ENCODE results near the gene OTOF. TPM values are rescaled to one million over a fixed set of nuclear protein-coding genes. Genes with fewer than 3 reads are reported as not detected.

Gene OTOF
- total RNA-seq, 3 donors from 2014 or later = 0.60 TPM; not detected in 2

DNA sequence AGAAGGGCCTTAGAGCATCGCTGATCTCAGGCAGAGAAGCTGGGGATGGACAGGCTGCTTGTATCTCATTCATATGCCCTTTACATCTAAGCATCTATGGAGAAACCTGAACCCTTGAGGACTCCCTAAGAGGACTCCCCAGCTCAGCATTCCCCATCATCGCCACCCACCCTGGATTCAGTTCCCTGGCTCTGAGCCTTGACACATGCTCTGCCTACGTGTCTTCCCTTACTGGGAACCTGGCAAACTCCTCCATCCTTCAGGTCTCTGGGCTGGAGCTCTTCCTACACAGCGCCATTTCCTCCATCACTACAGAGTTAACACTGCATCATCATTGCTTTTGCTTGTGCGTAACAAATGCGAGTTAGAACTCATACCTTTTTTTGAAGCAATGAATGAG lies 31.2 kb upstream of the OTOF start:
- ATAC-seq (no peak), DNase-seq (peak in 1 of 3 donors; percentile 2)
- H3K9me3 ChIP-seq = no peaks in the 10 kb centered on the region
- H3K36me3 ChIP-seq (ENCODE audit: low read depth) = no peaks in the 10 kb centered on the region
- intact Hi-C loops (cut with DNase I, micrococcal nuclease) = no loop called here
- TF ChIP-seq, protein P1, sequence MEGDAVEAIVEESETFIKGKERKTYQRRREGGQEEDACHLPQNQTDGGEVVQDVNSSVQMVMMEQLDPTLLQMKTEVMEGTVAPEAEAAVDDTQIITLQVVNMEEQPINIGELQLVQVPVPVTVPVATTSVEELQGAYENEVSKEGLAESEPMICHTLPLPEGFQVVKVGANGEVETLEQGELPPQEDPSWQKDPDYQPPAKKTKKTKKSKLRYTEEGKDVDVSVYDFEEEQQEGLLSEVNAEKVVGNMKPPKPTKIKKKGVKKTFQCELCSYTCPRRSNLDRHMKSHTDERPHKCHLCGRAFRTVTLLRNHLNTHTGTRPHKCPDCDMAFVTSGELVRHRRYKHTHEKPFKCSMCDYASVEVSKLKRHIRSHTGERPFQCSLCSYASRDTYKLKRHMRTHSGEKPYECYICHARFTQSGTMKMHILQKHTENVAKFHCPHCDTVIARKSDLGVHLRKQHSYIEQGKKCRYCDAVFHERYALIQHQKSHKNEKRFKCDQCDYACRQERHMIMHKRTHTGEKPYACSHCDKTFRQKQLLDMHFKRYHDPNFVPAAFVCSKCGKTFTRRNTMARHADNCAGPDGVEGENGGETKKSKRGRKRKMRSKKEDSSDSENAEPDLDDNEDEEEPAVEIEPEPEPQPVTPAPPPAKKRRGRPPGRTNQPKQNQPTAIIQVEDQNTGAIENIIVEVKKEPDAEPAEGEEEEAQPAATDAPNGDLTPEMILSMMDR (IDR thresholded peaks at IDR 0.05) = no peak
- H3K4me3 ChIP-seq = no peak overlapping the region
- H3K4me1 ChIP-seq (ENCODE audit: low read depth) = no peaks in the 10 kb centered on the region

DNA sequence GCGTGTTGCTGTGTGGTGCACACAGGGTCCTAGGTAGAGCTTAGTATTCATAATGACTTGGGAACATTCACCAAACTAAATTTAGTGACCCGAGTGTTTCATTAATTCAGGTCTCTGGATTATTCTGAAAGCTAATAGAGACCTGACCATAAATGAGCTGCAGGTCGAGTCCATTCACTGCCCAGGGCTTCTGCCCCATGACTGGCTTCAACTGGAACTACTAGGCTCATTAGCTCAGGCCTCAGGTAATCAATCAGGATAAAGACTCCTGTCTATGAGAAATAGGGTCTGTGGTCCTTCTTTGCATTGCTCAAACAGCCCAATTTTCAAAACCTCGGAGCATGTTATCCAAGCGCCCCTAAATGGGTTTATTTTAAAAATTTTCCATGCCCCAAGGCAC lies 30.0 kb upstream of the OTOF start:
- TF ChIP-seq, protein P1 (IDR thresholded peaks at IDR 0.05) = no peak
- peaks cover 6% of the 10 kb centered on the region for H3K4me1 ChIP-seq (ENCODE audit: low read depth)
- intact Hi-C loops (cut with DNase I, micrococcal nuclease) = no loop called here
- H3K36me3 ChIP-seq (ENCODE audit: low read depth) = no peaks in the 10 kb centered on the region
- ATAC-seq (no peak), DNase-seq (no peak)
- no peak overlapping the region for H3K4me3 ChIP-seq
- no peaks in the 10 kb centered on the region for H3K9me3 ChIP-seq

DNA sequence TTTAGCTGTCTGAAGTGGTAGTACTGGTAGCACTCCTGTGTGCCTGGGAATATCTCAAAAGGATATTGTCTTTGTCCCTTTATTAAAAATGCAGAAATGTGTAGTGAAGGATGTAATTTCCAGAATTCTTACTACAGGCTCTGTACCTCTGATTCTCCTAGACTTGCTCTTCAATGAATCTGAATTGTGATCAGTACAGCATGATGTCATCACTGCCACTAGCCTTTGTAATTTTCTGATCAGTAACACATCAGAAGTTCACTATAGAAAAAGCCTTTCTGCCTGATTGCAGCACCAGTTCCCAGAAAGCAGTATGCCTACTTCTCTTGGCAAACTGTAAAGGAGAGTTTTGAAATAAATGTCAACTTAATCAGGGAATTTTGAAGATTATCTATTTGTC lies 29.2 kb upstream of the OTOF start:
- no peaks in the 10 kb centered on the region for H3K36me3 ChIP-seq (ENCODE audit: low read depth)
- intact Hi-C loops (cut with DNase I, micrococcal nuclease) = no loop called here
- TF ChIP-seq, protein P1 (IDR thresholded peaks at IDR 0.05) = no peak
- no peak for DNase-seq
- H3K9me3 ChIP-seq = no peaks in the 10 kb centered on the region
- no peak for ATAC-seq
- H3K4me3 ChIP-seq = no peak overlapping the region
- peaks cover 6% of the 10 kb centered on the region for H3K4me1 ChIP-seq (ENCODE audit: low read depth)

DNA sequence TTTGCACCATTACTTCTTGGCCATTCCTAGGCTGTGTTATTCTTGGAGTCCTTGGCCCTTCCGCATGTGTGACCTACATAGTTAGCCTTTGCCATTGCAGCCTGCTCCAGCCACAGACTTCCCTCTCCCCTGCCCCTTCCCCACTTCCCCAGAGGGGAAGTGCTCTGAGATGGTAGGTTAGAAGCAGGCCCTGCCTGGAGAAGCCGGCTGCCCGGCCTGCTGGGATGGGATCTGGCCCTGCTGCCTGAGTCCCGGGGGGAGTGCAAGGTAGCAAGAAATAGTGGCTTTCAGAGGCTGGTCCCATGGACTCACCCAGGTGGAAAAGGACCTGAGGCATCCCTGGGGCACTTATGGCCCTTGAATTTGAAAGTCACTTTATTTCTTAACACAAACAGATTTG lies 28.4 kb upstream of the OTOF start:
- DNase-seq = peak in 1 of 3 donors; percentile 3
- no peak for ATAC-seq
- H3K9me3 ChIP-seq = no peaks in the 10 kb centered on the region
- no peak overlapping the region for H3K4me3 ChIP-seq
- TF ChIP-seq, protein P1 (IDR thresholded peaks at IDR 0.05) = no peak
- peaks cover 6% of the 10 kb centered on the region for H3K4me1 ChIP-seq (ENCODE audit: low read depth)
- H3K36me3 ChIP-seq (ENCODE audit: low read depth) = no peaks in the 10 kb centered on the region
- intact Hi-C loops (cut with DNase I, micrococcal nuclease) = no loop called here

DNA sequence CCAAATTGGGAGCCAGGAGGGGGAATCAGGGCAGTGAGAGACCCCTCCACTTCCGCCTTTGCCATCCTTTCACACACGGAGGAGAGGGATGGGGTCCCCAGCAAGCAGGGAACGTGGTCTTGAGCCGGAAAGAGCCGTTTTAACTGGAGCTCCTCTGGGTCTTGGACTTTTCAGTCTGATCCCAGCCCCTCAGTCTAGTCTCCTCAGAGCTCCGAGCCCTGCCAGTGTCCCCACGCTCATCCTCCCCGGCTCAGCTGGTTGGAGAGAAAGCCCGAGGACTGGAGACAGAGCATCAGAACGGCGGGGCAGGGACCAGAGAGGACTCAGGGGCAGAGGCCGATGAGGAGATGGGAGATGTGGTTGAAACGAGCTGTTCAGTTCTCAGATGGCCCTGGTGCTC lies 26.1 kb upstream of the OTOF start:
- no peak for ATAC-seq
- TF ChIP-seq, protein P1 (IDR thresholded peaks at IDR 0.05) = no peak
- Histone ChIP-seq H3K9me3 (no peaks in the 10 kb centered on the region), H3K36me3 (ENCODE audit: low read depth) (no peaks in the 10 kb centered on the region), H3K4me1 (ENCODE audit: low read depth) (peaks cover 6% of the 10 kb centered on the region), H3K4me3 (no peak overlapping the region)
- intact Hi-C loops (cut with DNase I, micrococcal nuclease) = no loop called here
- DNase-seq = no peak

DNA sequence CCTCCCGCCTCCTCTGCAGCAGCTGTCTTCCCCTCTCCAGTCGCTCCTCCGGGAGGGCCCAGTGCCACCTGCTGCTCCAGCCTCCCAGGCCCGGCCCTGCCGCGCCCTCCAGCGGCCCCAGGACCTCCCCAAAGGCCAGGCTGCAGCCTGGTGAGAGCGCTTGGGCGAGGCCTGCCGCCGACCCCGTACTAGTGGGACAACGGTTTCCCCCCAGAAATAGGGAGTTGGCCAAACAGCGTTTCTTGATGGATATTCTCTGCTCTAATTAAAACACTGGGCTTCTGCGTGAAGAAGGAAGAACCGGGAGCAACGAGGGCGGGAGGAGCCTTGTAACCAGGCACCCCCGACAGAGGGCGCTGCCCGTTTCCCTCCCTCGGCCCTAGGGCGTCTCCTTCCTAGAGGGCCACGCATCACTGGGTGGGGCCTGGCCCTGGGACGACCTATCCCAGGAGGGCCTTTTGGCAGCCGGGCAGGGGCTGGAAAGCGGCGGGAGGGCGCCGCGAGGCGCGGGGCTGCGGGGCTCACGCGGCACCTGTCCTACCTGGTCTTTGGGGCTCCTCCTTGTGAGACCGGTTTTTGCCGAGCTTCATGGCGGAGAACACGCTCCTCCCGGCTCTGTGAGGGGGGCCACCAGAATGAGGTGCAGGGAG lies 25.4 kb upstream of the OTOF start:
- DNase-seq = peak; percentile 85 to 88 (median 86)
- TF ChIP-seq, protein P1 (IDR thresholded peaks at IDR 0.05) = peak; percentile 83
- intact Hi-C loops (cut with DNase I, micrococcal nuclease) = no loop called here
- peak; percentile 98 for ATAC-seq
- H3K36me3 ChIP-seq (ENCODE audit: low read depth) = no peaks in the 10 kb centered on the region
- H3K4me3 ChIP-seq = no peak overlapping the region
- peaks cover 6% of the 10 kb centered on the region for H3K4me1 ChIP-seq (ENCODE audit: low read depth)
- no peaks in the 10 kb centered on the region for H3K9me3 ChIP-seq
